RKO (cell line): ENCODE data around the gene FHL3.
A peak's percentile ranks its signal among the peaks of the same experiment; 100 is the strongest.
"Not testable (repeated sequence)": the region's sequence is repeated elsewhere in the genome, so short reads cannot be mapped to it uniquely, and the experiment has no call there.

Experiments used
- DNase-seq: peaks from one replicate; pipeline ENCODE4 v3.0.0-alpha.2; 2016; ENCODE audit warnings: low spot score

FHL3 gene

GRCh38 chr1:37987679-37988078, 17.6 kb downstream of the FHL3 start:
- no peak for DNase-seq

GRCh38 chr1:37983546-37983945, 21.8 kb downstream of the FHL3 start:
- no peak for DNase-seq

GRCh38 chr1:37978541-37978940, 26.8 kb downstream of the FHL3 start:
- DNase-seq = no peak

GRCh38 chr1:37975083-37975482, 30.2 kb downstream of the FHL3 start:
- DNase-seq = peak; percentile 69

- DNase-seq = no peak
These were observed 30.7 kb downstream of the FHL3 start for GRCh38 chr1:37974567-37974966.

GRCh38 chr1:37973684-37974083, 31.6 kb downstream of the FHL3 start:
- DNase-seq = not testable (repeated sequence)

- DNase-seq = no peak
These were observed 40.0 kb downstream of the FHL3 start for GRCh38 chr1:37965301-37965700.

GRCh38 chr1:37964106-37964505, 41.2 kb downstream of the FHL3 start:
- DNase-seq = not testable (repeated sequence)

GRCh38 chr1:37958690-37959089, 46.6 kb downstream of the FHL3 start:
- peak; percentile 72 for DNase-seq

- no peak for DNase-seq
These were observed 49.6 kb downstream of the FHL3 start for GRCh38 chr1:37955685-37956084.

GRCh38 chr1:37954316-37954971, 50.9 kb downstream of the FHL3 start:
- DNase-seq = no peak

GRCh38 chr1:37952738-37953137, 52.6 kb downstream of the FHL3 start:
- DNase-seq = no peak

GRCh38 chr1:37951783-37952624, 53.3 kb downstream of the FHL3 start:
- DNase-seq = no peak

- DNase-seq = no peak
These were observed 54.1 kb downstream of the FHL3 start for GRCh38 chr1:37951041-37951782.

GRCh38 chr1:37949524-37950152, 55.7 kb downstream of the FHL3 start:
- no peak for DNase-seq

GRCh38 chr1:37948841-37949240, 56.5 kb downstream of the FHL3 start:
- DNase-seq = no peak

- no peak for DNase-seq
These were observed 57.1 kb downstream of the FHL3 start for GRCh38 chr1:37948166-37948565.

- no peak for DNase-seq
These were observed 58.0 kb downstream of the FHL3 start for GRCh38 chr1:37947364-37947763.
